Measurements from ENCODE around the gene EFR3B.

The EFR3B gene

GRCh38 chr2:25165992-25166875 lies 124.4 kb downstream of the EFR3B start:
- Histone ChIP-seq H3K9me2 (replicated peaks; ENCODE audit: control insufficient read depth, low read length) (no peaks in the 10 kb centered on the region), H3K4me3 (ENCODE audit: low read length) (0 out of 2 replicates have a peak overlapping the region, but pooled peaks have one; percentile 12), H3K36me3 (ENCODE audit: control insufficient read depth, low read length) (no peaks in the 10 kb centered on the region), H3K9me3 (ENCODE audit: control insufficient read depth, insufficient read depth, low read length) (no peaks in the 10 kb centered on the region), H3K27me3 (ENCODE audit: control insufficient read depth, low read length) (peaks cover 72% of the 10 kb centered on the region), H3K4me1 (ENCODE audit: control insufficient read depth, low read length) (peaks cover 16% of the 10 kb centered on the region), H3F3A (ENCODE audit: control insufficient read depth, insufficient read depth) (no peaks in the 10 kb centered on the region), H3K27ac (ENCODE audit: low read depth, low read length) (no peak overlapping the region), H3K4me2 (ENCODE audit: low read length) (peak overlapping the region; percentile 52), H4K20me1 (ENCODE audit: control insufficient read depth, insufficient read depth, low read depth, low read length) (peaks cover 5% of the 10 kb centered on the region), H3K79me2 (ENCODE audit: control insufficient read depth, low read length) (no peaks in the 10 kb centered on the region)
- no peak for TF ChIP-seq EZH2phosphoT487 (IDR thresholded peaks at IDR 0.05; ENCODE audit: borderline replicate concordance, low read length)
- TF ChIP-seq CTCF (IDR thresholded peaks at IDR 0.05; ENCODE audit: low read depth, low read length, poor library complexity, severe bottlenecking), result peak; percentile 83

- no peaks in the 10 kb centered on the region for H3K9me3 ChIP-seq (ENCODE audit: control insufficient read depth, insufficient read depth, low read length)
- no peak for TF ChIP-seq CTCF (IDR thresholded peaks at IDR 0.05; ENCODE audit: low read depth, low read length, poor library complexity, severe bottlenecking)
- TF ChIP-seq EZH2phosphoT487 (IDR thresholded peaks at IDR 0.05; ENCODE audit: borderline replicate concordance, low read length), result peak; percentile 62; the same call in 1 of the 2 replicates
- no peaks in the 10 kb centered on the region for H3K79me2 ChIP-seq (ENCODE audit: control insufficient read depth, low read length)
- H3F3A ChIP-seq (ENCODE audit: control insufficient read depth, insufficient read depth), result no peaks in the 10 kb centered on the region
- H3K27me3 ChIP-seq (ENCODE audit: control insufficient read depth, low read length), result peaks cover 74% of the 10 kb centered on the region
- H3K4me1 ChIP-seq (ENCODE audit: control insufficient read depth, low read length), result peaks cover 14% of the 10 kb centered on the region
- peak within 1 kb of the TSS; percentile 30 for H3K4me2 ChIP-seq (ENCODE audit: low read length)
- no peak within 1 kb of the TSS for H3K27ac ChIP-seq (ENCODE audit: low read depth, low read length)
- no peaks in the 10 kb centered on the region for H3K36me3 ChIP-seq (ENCODE audit: control insufficient read depth, low read length)
- no peak within 1 kb of the TSS for H3K4me3 ChIP-seq (ENCODE audit: low read length)
- peaks cover 5% of the 10 kb centered on the region for H4K20me1 ChIP-seq (ENCODE audit: control insufficient read depth, insufficient read depth, low read depth, low read length)
- no peaks in the 10 kb centered on the region for H3K9me2 ChIP-seq (replicated peaks; ENCODE audit: control insufficient read depth, low read length)
Observed at GRCh38 chr2:25168256-25169072, 126.6 kb downstream of the EFR3B start, which contains the start of gene POMC. TSS of gene POMC (minus strand) at chr2:25168580. CDS start at chr2:25164772, 3,808 bp downstream.

- peaks cover 14% of the 10 kb centered on the region for H3K4me1 ChIP-seq (ENCODE audit: control insufficient read depth, low read length)
- peaks cover 73% of the 10 kb centered on the region for H3K27me3 ChIP-seq (ENCODE audit: control insufficient read depth, low read length)
- H3K4me3 ChIP-seq (ENCODE audit: low read length), result no peak overlapping the region
- no peaks in the 10 kb centered on the region for H3K79me2 ChIP-seq (ENCODE audit: control insufficient read depth, low read length)
- H3K9me3 ChIP-seq (ENCODE audit: control insufficient read depth, insufficient read depth, low read length), result no peaks in the 10 kb centered on the region
- H3K4me2 ChIP-seq (ENCODE audit: low read length), result no peak overlapping the region
- no peak overlapping the region for H3K27ac ChIP-seq (ENCODE audit: low read depth, low read length)
- peaks cover 5% of the 10 kb centered on the region for H4K20me1 ChIP-seq (ENCODE audit: control insufficient read depth, insufficient read depth, low read depth, low read length)
- no peaks in the 10 kb centered on the region for H3F3A ChIP-seq (ENCODE audit: control insufficient read depth, insufficient read depth)
- no peaks in the 10 kb centered on the region for H3K9me2 ChIP-seq (replicated peaks; ENCODE audit: control insufficient read depth, low read length)
- H3K36me3 ChIP-seq (ENCODE audit: control insufficient read depth, low read length), result no peaks in the 10 kb centered on the region
- TF ChIP-seq EZH2phosphoT487 (IDR thresholded peaks at IDR 0.05; ENCODE audit: borderline replicate concordance, low read length) (no peak), CTCF (IDR thresholded peaks at IDR 0.05; ENCODE audit: low read depth, low read length, poor library complexity, severe bottlenecking) (no peak)
Observed at GRCh38 chr2:25169073-25169470, 127.2 kb downstream of the EFR3B start.
